GM12878 (cell line): ENCODE measurements around the gene ZC3H6. TPM values are rescaled to one million over a fixed set of nuclear protein-coding genes. Genes with fewer than 3 reads are reported as not detected.
A peak's percentile ranks its signal among the peaks of the same experiment; 100 is the strongest.

Source experiments
- ASH2L ChIP-seq: fragments of 300-600, 200-600 bp; sonication (generic); IDR thresholded peaks from 2 replicates; pipeline ENCODE4 v1.6.1; 2017; ENCODE audit warnings: low read depth, mild to moderate bottlenecking, borderline replicate concordance
- NBN ChIP-seq: fragments of 450-650 bp; IDR thresholded peaks from 2 replicates; pipeline ENCODE4 v1.6.1; 2016
- RAD51 ChIP-seq: fragments of 450-650 bp; IDR thresholded peaks from 2 replicates; pipeline ENCODE4 v1.6.1; 2016; ENCODE audit warnings: moderate library complexity, mild to moderate bottlenecking, inconsistent platforms
- TAF1 ChIP-seq: IDR thresholded peaks from 2 replicates; pipeline ENCODE4 v1.6.1; 2011; ENCODE audit warnings: mild to moderate bottlenecking, low read depth, low read length, borderline replicate concordance
- TCF12 ChIP-seq: IDR thresholded peaks from 2 replicates; pipeline ENCODE4 v1.6.1; 2011; ENCODE audit warnings: low read depth, mild to moderate bottlenecking, low read length
- ZNF217 ChIP-seq: fragments of 450-650 bp; IDR thresholded peaks from 2 replicates; pipeline ENCODE4 v1.6.1; 2017; ENCODE audit warnings: antibody characterized with exemption, mild to moderate bottlenecking
- polyA plus RNA-seq, 11 experiments: library from polyadenylated mRNA; depleted of rRNA in 4 of 11; unstranded in 6 of 11; stranded (reverse) in 5 of 11; fragments of >200 nt; fragmentation: Nextera tagmentation in 4 of 11; fragmentation: Illumina TruSeq in 1 of 11; extraction: Ambion mirVana in 4 of 11; extraction: Trizol in 1 of 11; gene quantifications; 1 replicate in 1 of 11; 2 replicates in 10 of 11; pipeline versions ENCODE4 v1.2.1 to v1.2.3, GENCODE V29; 2011 to 2016; ENCODE audit warnings: inconsistent platforms in 2 of 11, missing spikeins in 2 of 11, low read depth in 1 of 11
- total RNA-seq, 4 experiments: library from RNA; depleted of rRNA in 3 of 4; stranded (reverse); fragments of >200 nt in 3 of 4; fragmentation: Illumina TruSeq in 1 of 4; extraction: Trizol in 1 of 4; gene quantifications; 2 replicates each; pipeline versions ENCODE4 v1.2.1 to v1.2.3, GENCODE V29; 2013 to 2021
- TF ChIP-seq, protein P1 (sequence below): fragments of 450-650 bp; formaldehyde crosslinking; IDR thresholded peaks from 2 replicates; pipeline ENCODE4 v1.4.0; 2022; ENCODE audit warnings: mild to moderate bottlenecking, moderate library complexity
- TF ChIP-seq, protein P2 (sequence below): fragments of 450-650 bp; IDR thresholded peaks from 2 replicates; pipeline ENCODE4 v1.6.1; 2018; ENCODE audit warnings: mild to moderate bottlenecking, low read depth, moderate library complexity; ENCODE audit not compliant: partially characterized antibody
- TF ChIP-seq, protein P3 (sequence below), 3 experiments: IDR thresholded peaks in 2 of 3; conservative IDR thresholded peaks in 1 of 3; 2 replicates each; pipeline ENCODE4 v1.5.1; 2011; ENCODE audit warnings: low read depth in 3 of 3, low read length in 3 of 3, mild to moderate bottlenecking in 3 of 3, control low read depth in 2 of 3, moderate library complexity in 2 of 3, inconsistent platforms in 1 of 3, mixed read lengths in 1 of 3; ENCODE audit not compliant: control insufficient read depth in 2 of 3, insufficient read depth in 1 of 3; ENCODE audit errors: extremely low read depth in 1 of 3
- TF ChIP-seq, protein P4 (sequence below): IDR thresholded peaks from 2 replicates; pipeline ENCODE4 v1.6.1; 2012; ENCODE audit warnings: low read depth, low read length, improper control_type of control experiment
- TF ChIP-seq, protein P5 (sequence below): fragments of 450-650 bp; IDR thresholded peaks from 2 replicates; pipeline ENCODE4 v1.6.1; 2018; ENCODE audit warnings: borderline replicate concordance, mild to moderate bottlenecking; ENCODE audit not compliant: partially characterized antibody
- TF ChIP-seq, protein P6 (sequence below): fragments of 150-350 bp; IDR thresholded peaks from 2 replicates; pipeline ENCODE4 v1.6.1; 2014; ENCODE audit warnings: mild to moderate bottlenecking, low read depth, low read length

The ZC3H6 gene
- total and polyA plus RNA-seq, 10 of the 15 experiments (the other 5 are each of a cell fraction or from before 2014, with no cell fraction given) = 0.53 to 4.7 (median 1.9) TPM

DNA sequence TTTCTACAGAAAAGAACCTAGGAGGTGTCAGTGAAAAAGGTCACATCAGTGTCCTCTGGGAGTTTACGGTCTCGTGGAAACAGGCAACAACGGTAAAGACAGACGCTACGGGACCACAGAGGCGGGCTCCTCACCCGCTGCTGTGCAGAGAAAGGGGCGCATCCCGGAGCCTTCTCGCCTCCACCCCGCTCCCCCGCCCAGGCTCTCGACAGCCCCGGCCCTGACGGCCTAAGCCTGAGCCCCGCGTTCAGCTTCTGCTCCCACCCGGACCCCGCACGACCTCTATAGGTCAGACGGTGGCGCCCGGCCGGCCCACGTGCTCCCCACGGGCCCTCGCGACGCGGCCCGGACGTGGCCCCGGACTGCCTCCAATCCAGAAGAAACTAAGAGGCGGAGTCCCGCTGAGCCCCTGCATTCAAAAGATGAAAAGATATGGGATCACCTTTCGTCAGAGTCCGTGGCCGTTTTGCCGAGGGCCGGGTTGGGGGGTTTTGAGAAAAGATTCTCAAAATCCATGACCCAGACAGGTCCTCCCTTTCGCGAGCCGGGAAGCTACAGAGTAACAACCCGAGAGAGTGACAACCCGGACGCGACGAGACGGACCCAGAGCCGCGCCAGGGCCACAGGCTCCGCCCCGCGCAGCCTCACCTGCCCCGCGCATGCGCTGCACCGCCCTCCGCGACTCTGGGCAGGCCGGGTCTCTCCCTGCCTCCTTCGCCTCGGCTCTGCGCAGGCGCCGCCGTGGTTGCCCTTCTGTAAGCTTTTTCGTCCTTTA lies 20.7 kb upstream of the ZC3H6 start, which contains the start of gene ZC3H8 (continued):
- TF ChIP-seq, protein P1, sequence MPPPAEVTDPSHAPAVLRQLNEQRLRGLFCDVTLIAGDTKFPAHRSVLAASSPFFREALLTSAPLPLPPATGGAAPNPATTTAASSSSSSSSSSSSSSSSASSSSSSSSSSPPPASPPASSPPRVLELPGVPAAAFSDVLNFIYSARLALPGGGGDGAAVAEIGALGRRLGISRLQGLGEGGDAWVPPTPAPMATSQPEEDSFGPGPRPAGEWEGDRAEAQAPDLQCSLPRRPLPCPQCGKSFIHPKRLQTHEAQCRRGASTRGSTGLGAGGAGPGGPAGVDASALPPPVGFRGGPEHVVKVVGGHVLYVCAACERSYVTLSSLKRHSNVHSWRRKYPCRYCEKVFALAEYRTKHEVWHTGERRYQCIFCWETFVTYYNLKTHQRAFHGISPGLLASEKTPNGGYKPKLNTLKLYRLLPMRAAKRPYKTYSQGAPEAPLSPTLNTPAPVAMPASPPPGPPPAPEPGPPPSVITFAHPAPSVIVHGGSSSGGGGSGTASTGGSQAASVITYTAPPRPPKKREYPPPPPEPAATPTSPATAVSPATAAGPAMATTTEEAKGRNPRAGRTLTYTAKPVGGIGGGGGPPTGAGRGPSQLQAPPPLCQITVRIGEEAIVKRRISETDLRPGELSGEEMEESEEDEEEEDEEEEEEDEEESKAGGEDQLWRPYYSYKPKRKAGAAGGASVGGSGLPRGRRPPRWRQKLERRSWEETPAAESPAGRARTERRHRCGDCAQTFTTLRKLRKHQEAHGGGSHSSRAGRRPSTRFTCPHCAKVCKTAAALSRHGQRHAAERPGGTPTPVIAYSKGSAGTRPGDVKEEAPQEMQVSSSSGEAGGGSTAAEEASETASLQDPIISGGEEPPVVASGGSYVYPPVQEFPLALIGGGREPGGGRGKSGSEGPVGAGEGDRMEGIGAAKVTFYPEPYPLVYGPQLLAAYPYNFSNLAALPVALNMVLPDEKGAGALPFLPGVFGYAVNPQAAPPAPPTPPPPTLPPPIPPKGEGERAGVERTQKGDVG (CRISPR knock-in tag) = no peak
- TF ChIP-seq, protein P2, sequence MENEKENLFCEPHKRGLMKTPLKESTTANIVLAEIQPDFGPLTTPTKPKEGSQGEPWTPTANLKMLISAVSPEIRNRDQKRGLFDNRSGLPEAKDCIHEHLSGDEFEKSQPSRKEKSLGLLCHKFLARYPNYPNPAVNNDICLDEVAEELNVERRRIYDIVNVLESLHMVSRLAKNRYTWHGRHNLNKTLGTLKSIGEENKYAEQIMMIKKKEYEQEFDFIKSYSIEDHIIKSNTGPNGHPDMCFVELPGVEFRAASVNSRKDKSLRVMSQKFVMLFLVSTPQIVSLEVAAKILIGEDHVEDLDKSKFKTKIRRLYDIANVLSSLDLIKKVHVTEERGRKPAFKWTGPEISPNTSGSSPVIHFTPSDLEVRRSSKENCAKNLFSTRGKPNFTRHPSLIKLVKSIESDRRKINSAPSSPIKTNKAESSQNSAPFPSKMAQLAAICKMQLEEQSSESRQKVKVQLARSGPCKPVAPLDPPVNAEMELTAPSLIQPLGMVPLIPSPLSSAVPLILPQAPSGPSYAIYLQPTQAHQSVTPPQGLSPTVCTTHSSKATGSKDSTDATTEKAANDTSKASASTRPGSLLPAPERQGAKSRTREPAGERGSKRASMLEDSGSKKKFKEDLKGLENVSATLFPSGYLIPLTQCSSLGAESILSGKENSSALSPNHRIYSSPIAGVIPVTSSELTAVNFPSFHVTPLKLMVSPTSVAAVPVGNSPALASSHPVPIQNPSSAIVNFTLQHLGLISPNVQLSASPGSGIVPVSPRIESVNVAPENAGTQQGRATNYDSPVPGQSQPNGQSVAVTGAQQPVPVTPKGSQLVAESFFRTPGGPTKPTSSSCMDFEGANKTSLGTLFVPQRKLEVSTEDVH = no peak
- TF ChIP-seq, protein P3, sequence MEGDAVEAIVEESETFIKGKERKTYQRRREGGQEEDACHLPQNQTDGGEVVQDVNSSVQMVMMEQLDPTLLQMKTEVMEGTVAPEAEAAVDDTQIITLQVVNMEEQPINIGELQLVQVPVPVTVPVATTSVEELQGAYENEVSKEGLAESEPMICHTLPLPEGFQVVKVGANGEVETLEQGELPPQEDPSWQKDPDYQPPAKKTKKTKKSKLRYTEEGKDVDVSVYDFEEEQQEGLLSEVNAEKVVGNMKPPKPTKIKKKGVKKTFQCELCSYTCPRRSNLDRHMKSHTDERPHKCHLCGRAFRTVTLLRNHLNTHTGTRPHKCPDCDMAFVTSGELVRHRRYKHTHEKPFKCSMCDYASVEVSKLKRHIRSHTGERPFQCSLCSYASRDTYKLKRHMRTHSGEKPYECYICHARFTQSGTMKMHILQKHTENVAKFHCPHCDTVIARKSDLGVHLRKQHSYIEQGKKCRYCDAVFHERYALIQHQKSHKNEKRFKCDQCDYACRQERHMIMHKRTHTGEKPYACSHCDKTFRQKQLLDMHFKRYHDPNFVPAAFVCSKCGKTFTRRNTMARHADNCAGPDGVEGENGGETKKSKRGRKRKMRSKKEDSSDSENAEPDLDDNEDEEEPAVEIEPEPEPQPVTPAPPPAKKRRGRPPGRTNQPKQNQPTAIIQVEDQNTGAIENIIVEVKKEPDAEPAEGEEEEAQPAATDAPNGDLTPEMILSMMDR (IDR thresholded peaks at IDR 0.05 in 2 of 3, conservative IDR thresholded peaks at IDR 0.05 in 1 of 3; ENCODE audit: control insufficient read depth in 2 of 3, extremely low read depth in 1 of 3, insufficient read depth in 1 of 3, low read depth in 3 of 3, low read length in 3 of 3) = peak; percentile 5 to 30 (median 13); a peak in 2 of 6 replicates
- peak; percentile 80; the same call in 1 of the 2 replicates for TF ChIP-seq TAF1
- TF ChIP-seq, protein P4, sequence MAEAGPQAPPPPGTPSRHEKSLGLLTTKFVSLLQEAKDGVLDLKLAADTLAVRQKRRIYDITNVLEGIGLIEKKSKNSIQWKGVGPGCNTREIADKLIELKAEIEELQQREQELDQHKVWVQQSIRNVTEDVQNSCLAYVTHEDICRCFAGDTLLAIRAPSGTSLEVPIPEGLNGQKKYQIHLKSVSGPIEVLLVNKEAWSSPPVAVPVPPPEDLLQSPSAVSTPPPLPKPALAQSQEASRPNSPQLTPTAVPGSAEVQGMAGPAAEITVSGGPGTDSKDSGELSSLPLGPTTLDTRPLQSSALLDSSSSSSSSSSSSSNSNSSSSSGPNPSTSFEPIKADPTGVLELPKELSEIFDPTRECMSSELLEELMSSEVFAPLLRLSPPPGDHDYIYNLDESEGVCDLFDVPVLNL = 0 out of 2 replicates have a peak, but pooled peaks have one; percentile 22
- no peak for TF ChIP-seq ASH2L
- TF ChIP-seq, protein P5, sequence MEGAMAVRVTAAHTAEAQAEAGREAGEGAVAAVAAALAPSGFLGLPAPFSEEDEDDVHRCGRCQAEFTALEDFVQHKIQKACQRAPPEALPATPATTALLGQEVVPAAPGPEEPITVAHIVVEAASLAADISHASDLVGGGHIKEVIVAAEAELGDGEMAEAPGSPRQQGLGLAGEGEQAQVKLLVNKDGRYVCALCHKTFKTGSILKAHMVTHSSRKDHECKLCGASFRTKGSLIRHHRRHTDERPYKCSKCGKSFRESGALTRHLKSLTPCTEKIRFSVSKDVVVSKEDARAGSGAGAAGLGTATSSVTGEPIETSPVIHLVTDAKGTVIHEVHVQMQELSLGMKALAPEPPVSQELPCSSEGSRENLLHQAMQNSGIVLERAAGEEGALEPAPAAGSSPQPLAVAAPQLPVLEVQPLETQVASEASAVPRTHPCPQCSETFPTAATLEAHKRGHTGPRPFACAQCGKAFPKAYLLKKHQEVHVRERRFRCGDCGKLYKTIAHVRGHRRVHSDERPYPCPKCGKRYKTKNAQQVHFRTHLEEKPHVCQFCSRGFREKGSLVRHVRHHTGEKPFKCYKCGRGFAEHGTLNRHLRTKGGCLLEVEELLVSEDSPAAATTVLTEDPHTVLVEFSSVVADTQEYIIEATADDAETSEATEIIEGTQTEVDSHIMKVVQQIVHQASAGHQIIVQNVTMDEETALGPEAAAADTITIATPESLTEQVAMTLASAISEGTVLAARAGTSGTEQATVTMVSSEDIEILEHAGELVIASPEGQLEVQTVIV = no peak
- TF ChIP-seq, protein P6, sequence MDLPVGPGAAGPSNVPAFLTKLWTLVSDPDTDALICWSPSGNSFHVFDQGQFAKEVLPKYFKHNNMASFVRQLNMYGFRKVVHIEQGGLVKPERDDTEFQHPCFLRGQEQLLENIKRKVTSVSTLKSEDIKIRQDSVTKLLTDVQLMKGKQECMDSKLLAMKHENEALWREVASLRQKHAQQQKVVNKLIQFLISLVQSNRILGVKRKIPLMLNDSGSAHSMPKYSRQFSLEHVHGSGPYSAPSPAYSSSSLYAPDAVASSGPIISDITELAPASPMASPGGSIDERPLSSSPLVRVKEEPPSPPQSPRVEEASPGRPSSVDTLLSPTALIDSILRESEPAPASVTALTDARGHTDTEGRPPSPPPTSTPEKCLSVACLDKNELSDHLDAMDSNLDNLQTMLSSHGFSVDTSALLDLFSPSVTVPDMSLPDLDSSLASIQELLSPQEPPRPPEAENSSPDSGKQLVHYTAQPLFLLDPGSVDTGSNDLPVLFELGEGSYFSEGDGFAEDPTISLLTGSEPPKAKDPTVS = no peak
- no peak for TF ChIP-seq ZNF217
- TF ChIP-seq RAD51 = no peak; the same call in 1 of the 2 replicates
- 0 out of 2 replicates have a peak, but pooled peaks have one; percentile 14 for TF ChIP-seq TCF12
- TF ChIP-seq NBN = peak; percentile 32; the same call in 1 of the 2 replicates
